ENCODE measurements around the gene IDNK.

DNA sequence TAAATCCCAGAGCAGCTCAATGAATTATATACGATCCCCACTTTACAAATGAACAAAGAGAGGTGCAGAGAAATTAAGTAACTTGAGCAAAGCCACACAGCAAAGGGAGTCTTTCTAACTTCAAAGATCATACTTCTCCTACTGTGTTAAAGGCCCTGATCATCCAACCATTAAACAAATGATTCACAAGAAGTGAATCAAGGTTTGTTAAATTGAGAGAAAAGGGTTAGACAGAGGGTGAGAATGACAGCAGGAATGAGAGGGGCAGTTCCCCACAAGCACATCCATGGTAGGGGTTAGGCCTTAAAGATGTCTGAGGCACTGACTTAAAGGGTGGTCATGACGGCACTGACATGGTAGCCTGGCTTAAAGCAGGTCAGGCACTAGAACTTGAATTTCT is 10.7 kb downstream of the IDNK start:
- TF ChIP-seq, protein P1, sequence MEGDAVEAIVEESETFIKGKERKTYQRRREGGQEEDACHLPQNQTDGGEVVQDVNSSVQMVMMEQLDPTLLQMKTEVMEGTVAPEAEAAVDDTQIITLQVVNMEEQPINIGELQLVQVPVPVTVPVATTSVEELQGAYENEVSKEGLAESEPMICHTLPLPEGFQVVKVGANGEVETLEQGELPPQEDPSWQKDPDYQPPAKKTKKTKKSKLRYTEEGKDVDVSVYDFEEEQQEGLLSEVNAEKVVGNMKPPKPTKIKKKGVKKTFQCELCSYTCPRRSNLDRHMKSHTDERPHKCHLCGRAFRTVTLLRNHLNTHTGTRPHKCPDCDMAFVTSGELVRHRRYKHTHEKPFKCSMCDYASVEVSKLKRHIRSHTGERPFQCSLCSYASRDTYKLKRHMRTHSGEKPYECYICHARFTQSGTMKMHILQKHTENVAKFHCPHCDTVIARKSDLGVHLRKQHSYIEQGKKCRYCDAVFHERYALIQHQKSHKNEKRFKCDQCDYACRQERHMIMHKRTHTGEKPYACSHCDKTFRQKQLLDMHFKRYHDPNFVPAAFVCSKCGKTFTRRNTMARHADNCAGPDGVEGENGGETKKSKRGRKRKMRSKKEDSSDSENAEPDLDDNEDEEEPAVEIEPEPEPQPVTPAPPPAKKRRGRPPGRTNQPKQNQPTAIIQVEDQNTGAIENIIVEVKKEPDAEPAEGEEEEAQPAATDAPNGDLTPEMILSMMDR (IDR thresholded peaks at IDR 0.05; ENCODE audit: low read depth, low read length, missing input control): no peak
- no peak for TF ChIP-seq JUND (IDR thresholded peaks at IDR 0.05)
